Natural killer cell (primary cell): ENCODE data around the gene IP6K3. TPM values are rescaled to one million over a fixed set of nuclear protein-coding genes. Genes with fewer than 3 reads are reported as not detected.

ENCODE experiments used
- ATAC-seq, 3 donors: fragments of 150-1000 bp in 2 of 3; fragments of 200-7000 bp in 1 of 3; cut with Tn5 transposase; 1 replicate in 1 of 3; 2 replicates in 2 of 3; pipeline ENCODE4 v1.10.0; 2021; ENCODE audit warnings: mild to moderate bottlenecking in 2 of 3, moderate library complexity in 2 of 3
- DNase-seq, 2 donors: peaks; one replicate each; pipeline versions ENCODE4 v3.0.0 to v3.0.0-alpha.2; 2013 to 2021; ENCODE audit warnings: mixed read lengths in 1 of 2
- H3K27ac ChIP-seq: one replicate; pipeline ENCODE4 v1.5.1; 2013; ENCODE audit warnings: mild to moderate bottlenecking, low read length
- H3K27me3 ChIP-seq: one replicate; pipeline ENCODE4 v1.6.1; 2013; ENCODE audit warnings: low read length; ENCODE audit not compliant: control insufficient read depth, insufficient read depth
- H3K36me3 ChIP-seq: one replicate; pipeline ENCODE4 v1.6.1; 2013; ENCODE audit warnings: low read length; ENCODE audit not compliant: control insufficient read depth, insufficient read depth
- H3K4me1 ChIP-seq: one replicate; pipeline ENCODE4 v1.6.1; 2013; ENCODE audit warnings: low read length; ENCODE audit not compliant: control insufficient read depth, insufficient read depth
- H3K4me3 ChIP-seq: one replicate; pipeline ENCODE4 v1.5.1; 2013; ENCODE audit warnings: low read length
- H3K9me3 ChIP-seq: one replicate; pipeline ENCODE4 v1.6.1; 2013; ENCODE audit warnings: low read length; ENCODE audit not compliant: control insufficient read depth, insufficient read depth
- H3K27ac Mint-ChIP-seq, 2 donors: one replicate each; pipeline ENCODE4 v1.8.0; 2022; ENCODE audit warnings: mild to moderate bottlenecking in 2 of 2, mixed read lengths in 2 of 2, moderate library complexity in 1 of 2
- H3K27me3 Mint-ChIP-seq, 2 donors: one replicate each; pipeline ENCODE4 v1.8.0; 2022; ENCODE audit warnings: low read depth in 2 of 2, mixed read lengths in 2 of 2
- H3K36me3 Mint-ChIP-seq: one replicate; pipeline ENCODE4 v1.8.0; 2022; ENCODE audit warnings: mixed read lengths
- H3K4me1 Mint-ChIP-seq, 2 donors: one replicate each; pipeline ENCODE4 v1.8.0; 2022; ENCODE audit warnings: mixed read lengths in 2 of 2
- H3K4me3 Mint-ChIP-seq: one replicate; pipeline ENCODE4 v1.8.0; 2022; ENCODE audit warnings: mild to moderate bottlenecking, moderate library complexity, mixed read lengths
- H3K9me3 Mint-ChIP-seq, 2 donors: one replicate each; pipeline ENCODE4 v1.8.0; 2022; ENCODE audit warnings: mixed read lengths in 2 of 2
- CTCF ChIP-seq: fragments of 200-600 bp; IDR thresholded peaks from one replicate; pipeline ENCODE4 v1.8.0; 2022; ENCODE audit warnings: antibody characterized with exemption
- WGBS: methylation state at CpG from one replicate; pipeline ENCODE4 v1.1.7; 2013; ENCODE audit warnings: missing lambda C conversion rate; ENCODE audit not compliant: insufficient coverage; 5-methylcytosine and 5-hydroxymethylcytosine counted together
- intact Hi-C: fragments of 100-400 bp; cut with micrococcal nuclease; formaldehyde crosslinking; loops from one replicate; pipeline ENCODE4 v1.14.2; 2022
- total RNA-seq, 4 donors: library from RNA; stranded (reverse); fragments of 120-200 nt in 1 of 4; gene quantifications; one replicate each; pipeline versions ENCODE4 v1.2.3 to v1.2.4, GENCODE V29; 2013 to 2022

The IP6K3 gene
- total RNA-seq, 3 donors from 2014 or later (not counting 1 experiment from before 2014, with no cell fraction given) = not detected

- H3K4me1 Mint-ChIP-seq = peaks cover 21 to 22% of the 10 kb centered on the region in 2 donors
- no peak overlapping the region for H3K4me3 Mint-ChIP-seq
- H3K27me3 ChIP-seq = no peaks in the 10 kb centered on the region
- no peak overlapping the region for H3K27ac ChIP-seq
- intact Hi-C loops = no loop called here
- H3K27ac Mint-ChIP-seq = no peak overlapping the region
- ATAC-seq (no peak), DNase-seq (no peak)
- 96% methylated on average over 2 of the region's 2 CpGs for WGBS
- no peak overlapping the region for H3K4me3 ChIP-seq
- no peaks in the 10 kb centered on the region for H3K36me3 Mint-ChIP-seq
- no peaks in the 10 kb centered on the region for H3K36me3 ChIP-seq
- H3K4me1 ChIP-seq = peaks cover 18% of the 10 kb centered on the region
- no peaks in the 10 kb centered on the region for H3K9me3 ChIP-seq
- no peak for TF ChIP-seq CTCF
- H3K27me3 Mint-ChIP-seq = peaks cover 0 to 2% of the 10 kb centered on the region in 2 donors
- no peaks in the 10 kb centered on the region for H3K9me3 Mint-ChIP-seq
Measured at GRCh38 chr6:33713786-33714185, 32.9 kb downstream of the IP6K3 start.

GRCh38 chr6:33712914-33713313 lies 33.8 kb downstream of the IP6K3 start:
- intact Hi-C loops = no loop called here
- peak overlapping the region; percentile 17 for H3K4me3 Mint-ChIP-seq
- no peak for ATAC-seq

GRCh38 chr6:33711140-33712129 lies 35.3 kb downstream of the IP6K3 start, which contains the start of gene UQCC2:
Gene UQCC2 (minus strand): TSS chr6:33711700. CDS start chr6:33711686, 14 bp downstream.
- WGBS = under 1% methylated on average over 71 of the region's 73 CpGs
- intact Hi-C loops = loop anchor here (1.0 kb wide), 2 partner anchors 19 to 78 kb away; partner anchors contain the start of gene LEMD2
- Mint-ChIP-seq H3K4me3 (peak within 1 kb of the TSS; percentile 98), H3K36me3 (no peaks in the 10 kb centered on the region), H3K27ac (peak within 1 kb of the TSS; percentile 95 to 100), H3K4me1 (peaks cover 21 to 22% of the 10 kb centered on the region in 2 donors), H3K9me3 (no peaks in the 10 kb centered on the region), H3K27me3 (peaks cover 0 to 2% of the 10 kb centered on the region in 2 donors)
- Histone ChIP-seq H3K9me3 (no peaks in the 10 kb centered on the region), H3K4me1 (peaks cover 18% of the 10 kb centered on the region), H3K4me3 (peak within 1 kb of the TSS; percentile 99), H3K27ac (peak within 1 kb of the TSS; percentile 94), H3K27me3 (no peaks in the 10 kb centered on the region), H3K36me3 (peaks cover 3% of the 10 kb centered on the region)
- TF ChIP-seq CTCF = peak; percentile 65
- ATAC-seq (peak; percentile 96 to 97 (median 97)), DNase-seq (peak; percentile 96 to 100)

More at GRCh38 chr6:33712914-33713313, 33.8 kb downstream of the IP6K3 start:
- H3K36me3 ChIP-seq = no peaks in the 10 kb centered on the region
- TF ChIP-seq CTCF = no peak
- H3K4me1 ChIP-seq = peaks cover 18% of the 10 kb centered on the region
- H3K27me3 Mint-ChIP-seq = peaks cover 0 to 2% of the 10 kb centered on the region in 2 donors
- H3K4me3 ChIP-seq = no peak overlapping the region
- peak overlapping the region in 1 of 2 donors; percentile 95 for H3K27ac Mint-ChIP-seq
- WGBS = 73% methylated on average over 2 of the region's 3 CpGs
- peaks cover 21 to 22% of the 10 kb centered on the region in 2 donors for H3K4me1 Mint-ChIP-seq
- no peaks in the 10 kb centered on the region for H3K9me3 ChIP-seq
- no peaks in the 10 kb centered on the region for H3K9me3 Mint-ChIP-seq
- DNase-seq = no peak
- H3K36me3 Mint-ChIP-seq = no peaks in the 10 kb centered on the region
- no peaks in the 10 kb centered on the region for H3K27me3 ChIP-seq
- no peak overlapping the region for H3K27ac ChIP-seq
